K562 (cell line): ENCODE data around the gene SLC20A1. TPM values are rescaled to one million over a fixed set of nuclear protein-coding genes. Genes with fewer than 3 reads are reported as not detected.

Experiments
- ATF3 ChIP-seq, 2 experiments: fragments of 450-650 bp in 1 of 2; sonication (generic) in 1 of 2; formaldehyde crosslinking in 1 of 2; IDR thresholded peaks in 1 of 2; conservative IDR thresholded peaks in 1 of 2; 2 replicates each; pipeline versions ENCODE4 v1.6.1 to v1.8.1; 2016 to 2023; ENCODE audit warnings: mild to moderate bottlenecking in 2 of 2, moderate library complexity in 2 of 2, inconsistent platforms in 1 of 2, missing genetic modification reagents in 1 of 2
- CEBPB ChIP-seq: fragments of 450-650 bp; IDR thresholded peaks from 2 replicates; pipeline ENCODE4 v1.6.1; 2016; ENCODE audit warnings: missing genetic modification characterization, missing compliant biosample characterization
- CEBPG ChIP-seq, 3 experiments: fragments of 200-800 bp in 1 of 3; sonication (Bioruptor generic) in 1 of 3; sonication (generic) in 1 of 3; formaldehyde crosslinking in 1 of 3; IDR thresholded peaks in 2 of 3; conservative IDR thresholded peaks in 1 of 3; 2 replicates each; pipeline versions ENCODE4 v1.6.1 to v1.8.0; 2016 to 2022; ENCODE audit warnings: missing compliant biosample characterization in 2 of 3, missing genetic modification characterization in 2 of 3, mild to moderate bottlenecking in 1 of 3, missing genetic modification reagents in 1 of 3
- CREM ChIP-seq: IDR thresholded peaks from 2 replicates; pipeline ENCODE4 v1.6.1; 2014; ENCODE audit warnings: antibody characterized with exemption, low read depth
- HES1 ChIP-seq: fragments of 450-650 bp; IDR thresholded peaks from 2 replicates; pipeline ENCODE4 v1.6.1; 2016; ENCODE audit warnings: low read depth, mild to moderate bottlenecking, moderate library complexity
- L3MBTL2 ChIP-seq: fragments of 450-650 bp; IDR thresholded peaks from 2 replicates; pipeline ENCODE4 v1.6.1; 2016; ENCODE audit warnings: mild to moderate bottlenecking, moderate library complexity
- MLX ChIP-seq, 2 experiments: fragments of 450-650 bp in 1 of 2; sonication (generic) in 1 of 2; formaldehyde crosslinking; conservative IDR thresholded peaks; 2 replicates each; pipeline versions ENCODE4 v1.4.0 to v1.8.1; 2020 to 2022; ENCODE audit warnings: mild to moderate bottlenecking in 1 of 2, missing genetic modification reagents in 1 of 2
- PHF8 ChIP-seq: fragments of 200-600 bp; sonication (generic); IDR thresholded peaks from 2 replicates; pipeline ENCODE4 v1.6.1; 2012; ENCODE audit warnings: mixed run types, mild to moderate bottlenecking, inconsistent platforms, low read length, moderate library complexity, borderline replicate concordance
- PPARD ChIP-seq: fragments of 250-450 bp; sonication (Bioruptor Pico); IDR thresholded peaks from 2 replicates; pipeline ENCODE4 v1.8.0; 2022; ENCODE audit warnings: inconsistent platforms, mild to moderate bottlenecking, moderate library complexity
- PRDM10 ChIP-seq: fragments of 450-650 bp; IDR thresholded peaks from 2 replicates; pipeline ENCODE4 v1.6.1; 2018; ENCODE audit not compliant: partially characterized antibody
- SMAD4 ChIP-seq: fragments of 250-450 bp; sonication (Bioruptor Pico); conservative IDR thresholded peaks from 2 replicates; pipeline ENCODE4 v1.8.0; 2021; ENCODE audit warnings: inconsistent platforms, mild to moderate bottlenecking, moderate library complexity
- SMARCA4 ChIP-seq: fragments of 450-650 bp; IDR thresholded peaks from 2 replicates; pipeline ENCODE4 v1.6.1; 2016
- STAT6 ChIP-seq: sonication (generic); formaldehyde crosslinking; IDR thresholded peaks from 2 replicates; pipeline ENCODE4 v1.8.1; 2023; ENCODE audit warnings: mild to moderate bottlenecking, missing genetic modification reagents
- ZNF639 ChIP-seq, 2 experiments: fragments of 200-800 bp in 1 of 2; sonication (Bioruptor generic) in 1 of 2; sonication (generic) in 1 of 2; formaldehyde crosslinking in 1 of 2; IDR thresholded peaks in 1 of 2; conservative IDR thresholded peaks in 1 of 2; 2 replicates each; pipeline versions ENCODE4 v1.5.0 to v1.6.1; 2016 to 2020; ENCODE audit warnings: missing compliant biosample characterization in 1 of 2, missing genetic modification characterization in 1 of 2, missing genetic modification reagents in 1 of 2
- polyA plus RNA-seq, 8 experiments: library from polyadenylated mRNA; depleted of rRNA in 4 of 8; stranded (reverse) in 5 of 8; unstranded in 3 of 8; fragments of >200 nt; fragmentation: Nextera tagmentation in 2 of 8; fragmentation: Illumina TruSeq in 1 of 8; extraction: Ambion mirVana in 2 of 8; extraction: Trizol in 1 of 8; gene quantifications; 2 replicates each; pipeline versions ENCODE4 v1.2.1 to v1.2.3, GENCODE V29; 2011 to 2014; ENCODE audit warnings: inconsistent platforms in 1 of 8, missing spikeins in 1 of 8
- total RNA-seq, 7 experiments: library from RNA; depleted of rRNA in 6 of 7; stranded (reverse); fragments of >200 nt in 6 of 7; fragmentation: Illumina TruSeq in 2 of 7; extraction: Trizol in 2 of 7; gene quantifications; 2 replicates each; pipeline versions ENCODE4 v1.2.1 to v1.2.3, GENCODE V29; 2011 to 2021; ENCODE audit warnings: low replicate concordance in 1 of 7

SLC20A1 gene
- total and polyA plus RNA-seq, 9 of the 15 experiments (the other 6 are each of a cell fraction or from before 2014, with no cell fraction given): 53.8 to 150 (median 74.7) TPM

GRCh38 chr2:112674229-112674628, 28.5 kb downstream of the SLC20A1 start (continued):
- peak in 1 of 2 experiments; percentile 34; a peak in 1 of 4 replicates for TF ChIP-seq ZNF639 (CRISPR knock-in tag; conservative IDR thresholded peaks at IDR 0.05 in 1 of 2, IDR thresholded peaks at IDR 0.05 in 1 of 2)
- no peak for TF ChIP-seq HES1
- TF ChIP-seq PRDM10: peak; percentile 91
- no peak for TF ChIP-seq STAT6
- TF ChIP-seq CEBPG (CRISPR knock-in tag; IDR thresholded peaks at IDR 0.05): no peak; the same call in 1 of the 2 replicates
- TF ChIP-seq CEBPG (tag; conservative IDR thresholded peaks at IDR 0.05 in 1 of 2, IDR thresholded peaks at IDR 0.05 in 1 of 2): peak; percentile 56 to 73; a peak in 3 of 4 replicates
- peak; percentile 73 for TF ChIP-seq CEBPB (tag)
- peak; percentile 45; the same call in 1 of the 2 replicates for TF ChIP-seq SMARCA4
- TF ChIP-seq PPARD (CRISPR knock-in tag): no peak
- TF ChIP-seq PHF8: peak; percentile 35; the same call in 1 of the 2 replicates
- 0 out of 2 replicates have a peak, but pooled peaks have one; percentile 35 for TF ChIP-seq SMAD4 (CRISPR knock-in tag)
- TF ChIP-seq CREM: peak; percentile 38; the same call in 1 of the 2 replicates
- TF ChIP-seq L3MBTL2: 0 out of 2 replicates have a peak, but pooled peaks have one; percentile 32
- no peak for TF ChIP-seq MLX (CRISPR knock-in tag; conservative IDR thresholded peaks at IDR 0.05)
- TF ChIP-seq ATF3 (IDR thresholded peaks at IDR 0.05): peak; percentile 44
- TF ChIP-seq ATF3 (CRISPR knock-in tag; conservative IDR thresholded peaks at IDR 0.05): no peak
